CD8-positive, alpha-beta memory T cell (primary cell): ENCODE measurements around the gene CYP26B1. TPM values are rescaled to one million over a fixed set of nuclear protein-coding genes. Genes with fewer than 3 reads are reported as not detected.
"Not testable (repeated sequence)": the region's sequence is repeated elsewhere in the genome, so short reads cannot be mapped to it uniquely, and the experiment has no call there.

Source experiments
- CTCF ChIA-PET: fragments of 350-600 bp; sonication (Branson Sonifier 250); formaldehyde crosslinking; loops from one replicate; lab custom pipeline; 2021; ENCODE audit warnings: antibody characterized with exemption; lab: Charles Lee
- POLR2A ChIA-PET: fragments of 350-600 bp; sonication (Branson Sonifier 250); formaldehyde crosslinking; loops from one replicate; lab custom pipeline; 2021; ENCODE audit warnings: antibody characterized with exemption; lab: Charles Lee
- DNase-seq, 5 donors: peaks; one replicate each; pipeline versions ENCODE4 v3.0.0 to v3.0.0-alpha.2; 2020 to 2022; ENCODE audit warnings: mixed read lengths in 1 of 5
- H3K27ac ChIP-seq: one replicate; pipeline ENCODE4 v1.7.0; 2013; ENCODE audit warnings: low read depth, mild to moderate bottlenecking, low read length, moderate library complexity
- H3K27me3 ChIP-seq: 2 replicates; pipeline ENCODE4 v1.7.0; 2013; ENCODE audit warnings: low read length, mild to moderate bottlenecking; ENCODE audit not compliant: insufficient read depth, poor library complexity, severe bottlenecking
- H3K36me3 ChIP-seq: 2 replicates; pipeline ENCODE4 v1.7.0; 2013; ENCODE audit warnings: mild to moderate bottlenecking, low read length, moderate library complexity; ENCODE audit not compliant: insufficient read depth
- H3K4me1 ChIP-seq: 2 replicates; pipeline ENCODE4 v1.7.0; 2013; ENCODE audit warnings: mild to moderate bottlenecking, low read length, moderate library complexity; ENCODE audit not compliant: insufficient read depth
- H3K4me3 ChIP-seq: 2 replicates; pipeline ENCODE4 v1.7.0; 2013; ENCODE audit warnings: mild to moderate bottlenecking, low read length
- H3K9me3 ChIP-seq: 2 replicates; pipeline ENCODE4 v1.7.0; 2013; ENCODE audit warnings: mild to moderate bottlenecking, low read length
- H3K27ac Mint-ChIP-seq, 8 donors: one replicate each; pipeline ENCODE4 v1.8.0; 2020 to 2021; ENCODE audit warnings: mixed read lengths in 8 of 8, mild to moderate bottlenecking in 6 of 8, inconsistent platforms in 3 of 8, moderate library complexity in 3 of 8
- H3K27me3 Mint-ChIP-seq, 2 donors: one replicate each; pipeline ENCODE4 v1.8.0; 2020 to 2021; ENCODE audit warnings: mixed read lengths in 2 of 2, mild to moderate bottlenecking in 1 of 2, moderate library complexity in 1 of 2
- H3K36me3 Mint-ChIP-seq, 3 donors: one replicate each; pipeline ENCODE4 v1.8.0; 2020 to 2021; ENCODE audit warnings: mixed read lengths in 3 of 3, inconsistent platforms in 1 of 3, mild to moderate bottlenecking in 1 of 3
- H3K4me1 Mint-ChIP-seq, 3 donors: one replicate each; pipeline ENCODE4 v1.8.0; 2020 to 2021; ENCODE audit warnings: mixed read lengths in 3 of 3, inconsistent platforms in 1 of 3, mild to moderate bottlenecking in 1 of 3
- H3K4me3 Mint-ChIP-seq, 7 donors: one replicate each; pipeline ENCODE4 v1.8.0; 2020 to 2021; ENCODE audit warnings: mixed read lengths in 7 of 7, mild to moderate bottlenecking in 6 of 7, moderate library complexity in 4 of 7, inconsistent platforms in 2 of 7
- H3K9me3 Mint-ChIP-seq, 5 donors: one replicate each; pipeline ENCODE4 v1.8.0; 2020 to 2022; ENCODE audit warnings: mixed read lengths in 5 of 5, mild to moderate bottlenecking in 3 of 5, moderate library complexity in 2 of 5, inconsistent platforms in 1 of 5
- polyA plus RNA-seq: library from polyadenylated mRNA; unstranded; fragments of 300-500 nt; fragmentation: Illumina TruSeq; gene quantifications from one replicate; pipeline ENCODE4 v1.2.3, GENCODE V29; 2021
- total RNA-seq, 2 experiments: library from RNA; stranded (reverse); gene quantifications; one replicate each; pipeline ENCODE4 v1.2.3, GENCODE V29; 2021

CYP26B1 gene
- total and polyA plus RNA-seq, 3 experiments from 2014 or later = not detected

DNA sequence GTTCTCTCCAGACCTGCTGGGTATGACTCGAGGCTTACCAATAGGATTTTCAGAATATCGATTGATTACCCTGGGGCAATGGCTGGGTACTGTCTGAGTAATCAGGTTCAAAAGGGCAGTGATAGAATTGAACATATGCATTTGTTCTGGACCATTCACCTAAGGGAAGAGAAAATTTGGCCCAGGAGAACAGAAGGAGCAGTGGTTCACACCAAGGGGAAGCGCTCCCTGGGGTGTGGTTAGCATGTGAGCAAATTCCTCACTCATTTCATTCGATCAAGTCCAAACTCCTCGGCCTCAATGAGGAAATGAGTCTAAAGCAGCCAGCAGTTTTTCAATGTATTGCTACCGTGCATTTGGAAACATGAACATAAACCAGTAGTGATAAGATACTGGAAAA lies 55.6 kb downstream of the CYP26B1 start:
- H3K9me3 Mint-ChIP-seq = peaks cover 0 to 2% (median 0%) of the 10 kb centered on the region in 5 donors
- no peak overlapping the region for H3K4me3 Mint-ChIP-seq
- H3K27ac ChIP-seq = no peak overlapping the region
- no peak for DNase-seq
- H3K27ac Mint-ChIP-seq = no peak overlapping the region
- ChIA-PET POLR2A (no interaction called here), CTCF (no interaction called here)
- no peaks in the 10 kb centered on the region for H3K4me1 Mint-ChIP-seq
- H3K36me3 Mint-ChIP-seq = no peaks in the 10 kb centered on the region
- H3K4me1 ChIP-seq = no peaks in the 10 kb centered on the region
- H3K9me3 ChIP-seq = no peaks in the 10 kb centered on the region
- H3K36me3 ChIP-seq = no peaks in the 10 kb centered on the region
- no peaks in the 10 kb centered on the region for H3K27me3 Mint-ChIP-seq
- H3K4me3 ChIP-seq = no peak overlapping the region
- no peaks in the 10 kb centered on the region for H3K27me3 ChIP-seq

- H3K27me3 Mint-ChIP-seq = no peaks in the 10 kb centered on the region
- H3K4me3 ChIP-seq = no peak overlapping the region
- no peaks in the 10 kb centered on the region for H3K9me3 ChIP-seq
- H3K4me3 Mint-ChIP-seq = no peak overlapping the region
- peaks cover 0 to 2% (median 0%) of the 10 kb centered on the region in 5 donors for H3K9me3 Mint-ChIP-seq
- no peaks in the 10 kb centered on the region for H3K4me1 ChIP-seq
- H3K27me3 ChIP-seq = no peaks in the 10 kb centered on the region
- POLR2A ChIA-PET = no interaction called here
- no peaks in the 10 kb centered on the region for H3K4me1 Mint-ChIP-seq
- CTCF ChIA-PET = no interaction called here
- H3K27ac Mint-ChIP-seq = no peak overlapping the region
- H3K27ac ChIP-seq = no peak overlapping the region
- DNase-seq = no peak
- no peaks in the 10 kb centered on the region for H3K36me3 ChIP-seq
- no peaks in the 10 kb centered on the region for H3K36me3 Mint-ChIP-seq
Measured at GRCh38 chr2:72090781-72091482, 56.7 kb downstream of the CYP26B1 start.

- H3K27ac ChIP-seq = no peak overlapping the region
- Mint-ChIP-seq H3K36me3 (no peaks in the 10 kb centered on the region), H3K4me1 (no peaks in the 10 kb centered on the region), H3K4me3 (no peak overlapping the region), H3K27ac (peak overlapping the region in 1 of 8 donors; percentile 47), H3K9me3 (peaks cover 0 to 2% (median 0%) of the 10 kb centered on the region in 5 donors), H3K27me3 (no peaks in the 10 kb centered on the region)
- ChIA-PET POLR2A (no interaction called here), CTCF (no interaction called here)
- H3K27me3 ChIP-seq = no peaks in the 10 kb centered on the region
- DNase-seq = no peak
- no peaks in the 10 kb centered on the region for H3K36me3 ChIP-seq
- H3K4me1 ChIP-seq = no peaks in the 10 kb centered on the region
- H3K4me3 ChIP-seq = no peak overlapping the region
- no peaks in the 10 kb centered on the region for H3K9me3 ChIP-seq
Measured at GRCh38 chr2:72090271-72090720, 57.4 kb downstream of the CYP26B1 start.

- Histone ChIP-seq H3K27me3 (no peaks in the 10 kb centered on the region), H3K27ac (no peak overlapping the region), H3K36me3 (no peaks in the 10 kb centered on the region), H3K9me3 (no peaks in the 10 kb centered on the region), H3K4me1 (no peaks in the 10 kb centered on the region), H3K4me3 (no peak overlapping the region)
- ChIA-PET POLR2A (no interaction called here), CTCF (no interaction called here)
- H3K27ac Mint-ChIP-seq = no peak overlapping the region
- H3K27me3 Mint-ChIP-seq = no peaks in the 10 kb centered on the region
- no peaks in the 10 kb centered on the region for H3K4me1 Mint-ChIP-seq
- no peak for DNase-seq
- H3K36me3 Mint-ChIP-seq = no peaks in the 10 kb centered on the region
- H3K4me3 Mint-ChIP-seq = no peak overlapping the region
- H3K9me3 Mint-ChIP-seq = peaks cover 0 to 2% (median 0%) of the 10 kb centered on the region in 5 donors
Measured at GRCh38 chr2:72089537-72089936, 58.1 kb downstream of the CYP26B1 start.

GRCh38 chr2:72089028-72089427 lies 58.6 kb downstream of the CYP26B1 start:
- Histone ChIP-seq H3K36me3 (no peaks in the 10 kb centered on the region), H3K4me3 (no peak overlapping the region), H3K9me3 (no peaks in the 10 kb centered on the region), H3K27me3 (no peaks in the 10 kb centered on the region), H3K4me1 (no peaks in the 10 kb centered on the region), H3K27ac (no peak overlapping the region)
- ChIA-PET CTCF (no interaction called here), POLR2A (no interaction called here)
- DNase-seq = no peak
- H3K4me3 Mint-ChIP-seq = no peak overlapping the region
- H3K36me3 Mint-ChIP-seq = no peaks in the 10 kb centered on the region
- no peak overlapping the region for H3K27ac Mint-ChIP-seq
- peaks cover 0 to 2% (median 0%) of the 10 kb centered on the region in 5 donors for H3K9me3 Mint-ChIP-seq
- no peaks in the 10 kb centered on the region for H3K4me1 Mint-ChIP-seq
- H3K27me3 Mint-ChIP-seq = no peaks in the 10 kb centered on the region

GRCh38 chr2:72086871-72087633 lies 60.6 kb downstream of the CYP26B1 start:
- H3K4me3 ChIP-seq, H3K9me3 ChIP-seq, H3K27me3 ChIP-seq, POLR2A ChIA-PET, DNase-seq, H3K36me3 Mint-ChIP-seq, H3K27me3 Mint-ChIP-seq, H3K27ac Mint-ChIP-seq, H3K27ac ChIP-seq, H3K4me3 Mint-ChIP-seq, H3K4me1 Mint-ChIP-seq, H3K9me3 Mint-ChIP-seq, H3K4me1 ChIP-seq, H3K36me3 ChIP-seq, CTCF ChIA-PET: not testable (repeated sequence)

DNA sequence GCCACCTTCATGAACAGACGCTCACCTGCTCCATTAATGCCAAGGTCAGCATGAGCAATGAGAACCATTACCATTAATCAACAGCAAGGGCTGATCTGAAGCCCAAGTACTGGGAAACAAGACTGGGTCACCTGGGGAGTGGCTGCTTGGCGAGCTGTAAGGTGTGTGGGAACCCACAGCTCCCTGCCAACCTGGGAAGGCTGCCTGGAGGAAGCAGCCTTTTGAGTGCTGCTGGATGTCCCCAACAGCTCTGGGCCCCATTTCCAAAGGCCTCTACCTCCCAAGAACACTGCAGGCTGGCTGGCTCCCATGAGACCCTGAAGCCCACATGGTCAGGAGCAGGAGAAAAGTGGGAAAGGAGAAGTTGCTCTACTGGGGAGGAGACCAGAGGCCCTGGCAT lies 62.1 kb downstream of the CYP26B1 start:
- peaks cover 0 to 2% (median 0%) of the 10 kb centered on the region in 5 donors for H3K9me3 Mint-ChIP-seq
- Histone ChIP-seq H3K27me3 (no peaks in the 10 kb centered on the region), H3K27ac (no peak overlapping the region), H3K36me3 (no peaks in the 10 kb centered on the region), H3K4me1 (no peaks in the 10 kb centered on the region), H3K4me3 (no peak overlapping the region), H3K9me3 (no peaks in the 10 kb centered on the region)
- H3K4me1 Mint-ChIP-seq = no peaks in the 10 kb centered on the region
- DNase-seq = no peak
- H3K4me3 Mint-ChIP-seq = no peak overlapping the region
- H3K27ac Mint-ChIP-seq = no peak overlapping the region
- H3K27me3 Mint-ChIP-seq = no peaks in the 10 kb centered on the region
- ChIA-PET CTCF (no interaction called here), POLR2A (no interaction called here)
- H3K36me3 Mint-ChIP-seq = no peaks in the 10 kb centered on the region

- no peak for DNase-seq
- ChIA-PET CTCF (no interaction called here), POLR2A (no interaction called here)
- Histone ChIP-seq H3K27me3 (no peaks in the 10 kb centered on the region), H3K4me3 (no peak overlapping the region), H3K9me3 (no peaks in the 10 kb centered on the region), H3K4me1 (no peaks in the 10 kb centered on the region), H3K36me3 (no peaks in the 10 kb centered on the region), H3K27ac (no peak overlapping the region)
- Mint-ChIP-seq H3K36me3 (no peaks in the 10 kb centered on the region), H3K9me3 (peaks cover 0 to 2% (median 0%) of the 10 kb centered on the region in 5 donors), H3K4me1 (no peaks in the 10 kb centered on the region), H3K27me3 (no peaks in the 10 kb centered on the region), H3K27ac (no peak overlapping the region), H3K4me3 (no peak overlapping the region)
Measured at GRCh38 chr2:72085036-72085435, 62.6 kb downstream of the CYP26B1 start.
